HepG2 (cell line): ENCODE results near the gene C1orf141. TPM values are rescaled to one million over a fixed set of nuclear protein-coding genes. Genes with fewer than 3 reads are reported as not detected.

ENCODE experiments used
- ATAC-seq: fragments of 200-7000 bp; cut with Tn5 transposase; 3 replicates; pipeline ENCODE4 v1.9.1; 2020; ENCODE audit warnings: mild to moderate bottlenecking, moderate library complexity
- BruUV-seq: library from RNA; stranded (reverse); fragments of 400-500 nt; replicated peaks from 2 replicates; lab custom pipeline; 2021; lab: Mats Ljungman, UMichigan
- CTCF ChIA-PET: fragments of 300-600 bp; formaldehyde crosslinking; extraction: SDS; loops from one replicate; lab custom pipeline; 2021; ENCODE audit warnings: low total read pairs, inconsistent platforms, low intra/inter-chr PET ratio; lab: Yijun Ruan, JAX
- POLR2A ChIA-PET: fragments of 350-600 bp; sonication (Branson Sonifier 250); formaldehyde crosslinking; loops from one replicate; lab custom pipeline; 2020; ENCODE audit warnings: antibody characterized with exemption, inconsistent platforms; lab: Yijun Ruan, JAX
- DNase-seq: peaks from one replicate; pipeline ENCODE4 v3.0.0-alpha.2; 2015; ENCODE audit warnings: low spot score
- FAIRE-seq: peaks from 3 replicates; lab custom pipeline; 2011; peaks lifted over from hg19 to GRCh38; lab: Jason Lieb, UNC
- H2AFZ ChIP-seq: one replicate; pipeline ENCODE4 v1.6.1; 2011; ENCODE audit warnings: low read length, inconsistent platforms
- H3K27ac ChIP-seq: fragments of 300-600 bp; 3 replicates; pipeline ENCODE4 v1.8.0; 2011; ENCODE audit warnings: mixed run types, mild to moderate bottlenecking, mixed read lengths, low read length, inconsistent platforms; ENCODE audit not compliant: insufficient read depth; ENCODE audit errors: extremely low read length
- H3K27me3 ChIP-seq, 2 experiments: fragments of 200-600 bp in 1 of 2; 2 replicates in 1 of 2; 3 replicates in 1 of 2; pipeline versions ENCODE4 v1.6.0 to v1.8.0; 2011; ENCODE audit warnings: low read length in 2 of 2, mild to moderate bottlenecking in 2 of 2, moderate library complexity in 2 of 2, inconsistent platforms in 1 of 2; ENCODE audit not compliant: insufficient read depth in 2 of 2, control insufficient read depth in 1 of 2
- H3K36me3 ChIP-seq, 2 experiments: fragments of 200-600 bp in 1 of 2; replicated peaks in 1 of 2; 2 replicates in 1 of 2; 3 replicates in 1 of 2; pipeline versions ENCODE4 v1.5.1 to v1.8.0; 2011; ENCODE audit warnings: low read length in 2 of 2, inconsistent platforms in 1 of 2; ENCODE audit not compliant: insufficient read depth in 2 of 2, control insufficient read depth in 1 of 2
- H3K4me1 ChIP-seq: 2 replicates; pipeline ENCODE4 v1.5.1; 2012; ENCODE audit warnings: low read length, inconsistent platforms; ENCODE audit not compliant: insufficient read depth
- H3K4me2 ChIP-seq: 2 replicates; pipeline ENCODE4 v1.6.0; 2011; ENCODE audit warnings: low read depth, low read length, inconsistent platforms
- H3K4me3 ChIP-seq, 3 experiments: fragments of 200-600 bp in 1 of 3; sonication (generic), shearing (Covaris generic) in 1 of 3; replicated peaks in 1 of 3; 2 replicates each; pipeline ENCODE4 v1.5.1; 2011 to 2016; ENCODE audit warnings: low read length in 3 of 3, inconsistent platforms in 2 of 3, low read depth in 2 of 3, mild to moderate bottlenecking in 2 of 3, control low read depth in 1 of 3, mixed read lengths in 1 of 3; ENCODE audit not compliant: insufficient read depth in 1 of 3
- H3K79me2 ChIP-seq: one replicate; pipeline ENCODE4 v1.6.1; 2011; ENCODE audit warnings: low read length, inconsistent platforms; ENCODE audit not compliant: insufficient read depth
- H3K9ac ChIP-seq: 2 replicates; pipeline ENCODE4 v1.6.0; 2011; ENCODE audit warnings: mild to moderate bottlenecking, low read depth, low read length, inconsistent platforms; ENCODE audit not compliant: insufficient read depth
- H3K9me3 ChIP-seq: 2 replicates; pipeline ENCODE4 v1.5.1; 2012; ENCODE audit warnings: mild to moderate bottlenecking, low read length
- H4K20me1 ChIP-seq: 2 replicates; pipeline ENCODE4 v1.6.0; 2011; ENCODE audit warnings: inconsistent platforms, mild to moderate bottlenecking, low read length, moderate library complexity; ENCODE audit not compliant: insufficient read depth
- CAMTA2 ChIP-seq: sonication (generic); formaldehyde crosslinking; IDR thresholded peaks from 2 replicates; pipeline ENCODE4 v1.4.0; 2020; ENCODE audit warnings: mild to moderate bottlenecking, missing genetic modification reagents, borderline replicate concordance
- CBX1 ChIP-seq: IDR thresholded peaks from one replicate; pipeline ENCODE4 v1.6.1; 2016; ENCODE audit warnings: antibody characterized with exemption, low read depth
- CREM ChIP-seq, 2 experiments: sonication (generic) in 1 of 2; formaldehyde crosslinking in 1 of 2; IDR thresholded peaks; 2 replicates each; pipeline versions ENCODE4 v1.4.0 to v1.6.1; 2016 to 2020; ENCODE audit warnings: antibody characterized with exemption in 1 of 2, mild to moderate bottlenecking in 1 of 2, missing genetic modification reagents in 1 of 2
- GPN1 ChIP-seq: sonication (generic); formaldehyde crosslinking; IDR thresholded peaks from 2 replicates; pipeline ENCODE4 v1.5.1; 2020; ENCODE audit warnings: missing genetic modification reagents, borderline replicate concordance
- ISX ChIP-seq: sonication (generic); formaldehyde crosslinking; conservative IDR thresholded peaks from 2 replicates; pipeline ENCODE4 v1.5.0; 2020; ENCODE audit warnings: missing genetic modification reagents
- NAIF1 ChIP-seq: sonication (generic); formaldehyde crosslinking; IDR thresholded peaks from 2 replicates; pipeline ENCODE4 v1.5.0; 2020; ENCODE audit warnings: mild to moderate bottlenecking, missing genetic modification reagents, borderline replicate concordance
- PHF8 ChIP-seq: sonication (generic); formaldehyde crosslinking; IDR thresholded peaks from 2 replicates; pipeline ENCODE4 v1.5.0; 2020; ENCODE audit warnings: missing genetic modification reagents
- RARG ChIP-seq: sonication (generic); formaldehyde crosslinking; IDR thresholded peaks from 2 replicates; pipeline ENCODE4 v1.4.0; 2020; ENCODE audit warnings: low read depth, mild to moderate bottlenecking, missing genetic modification reagents
- SRSF1 ChIP-seq: fragments of 200-400 bp; formaldehyde crosslinking; optimal IDR thresholded peaks from 2 replicates; pipeline ENCODE3; 2017; ENCODE audit warnings: mild to moderate bottlenecking, low read depth, low read length, moderate library complexity
- ZNF10 ChIP-seq: sonication (generic); formaldehyde crosslinking; IDR thresholded peaks from 2 replicates; pipeline ENCODE4 v1.4.0; 2020; ENCODE audit warnings: mild to moderate bottlenecking, low read depth, missing genetic modification reagents, borderline replicate concordance
- ZNF121 ChIP-seq: sonication (generic); formaldehyde crosslinking; IDR thresholded peaks from 2 replicates; pipeline ENCODE4 v1.5.0; 2020; ENCODE audit warnings: mild to moderate bottlenecking, missing genetic modification reagents
- ZNF234 ChIP-seq: sonication (generic); formaldehyde crosslinking; conservative IDR thresholded peaks from 2 replicates; pipeline ENCODE4 v1.5.1; 2020; ENCODE audit warnings: mild to moderate bottlenecking, missing genetic modification reagents
- ZNF839 ChIP-seq: sonication (generic); formaldehyde crosslinking; IDR thresholded peaks from 2 replicates; pipeline ENCODE4 v1.4.0; 2020; ENCODE audit warnings: missing genetic modification reagents, mild to moderate bottlenecking, borderline replicate concordance
- WGBS: methylation state at CpG from one replicate; pipeline ENCODE4 v1.1.6; 2017; ENCODE audit warnings: low lambda C conversion rate; 5-methylcytosine and 5-hydroxymethylcytosine counted together
- in situ Hi-C: cut with HindIII; loops from 2 replicates; pipeline ENCODE4 v1.10.0; 2017; ENCODE audit warnings: low pct_unique_long_range_greater_than_20kb; ENCODE audit not compliant: extremely low pct_ligation_motif_present
- intact Hi-C: fragments of 100-400 bp; cut with micrococcal nuclease; formaldehyde crosslinking; loops from one replicate; pipeline ENCODE4 v1.10.0; 2022; ENCODE audit not compliant: unreplicated experiment
- polyA plus RNA-seq, 8 experiments: library from polyadenylated mRNA; depleted of rRNA in 3 of 8; stranded (reverse) in 7 of 8; unstranded in 1 of 8; fragments of >200 nt; fragmentation: Illumina TruSeq in 4 of 8; extraction: Trizol in 4 of 8; gene quantifications; 2 replicates each; pipeline versions ENCODE4 v1.2.1 to v1.2.3, GENCODE V29; 2011 to 2016; ENCODE audit warnings: low read depth in 4 of 8, missing spikeins in 1 of 8, mixed read lengths in 1 of 8; ENCODE audit not compliant: insufficient read depth in 1 of 8
- total RNA-seq, 5 experiments: library from RNA; depleted of rRNA; stranded (reverse); fragments of >200 nt; fragmentation: Illumina TruSeq; extraction: Trizol; gene quantifications; 2 replicates each; pipeline ENCODE4 v1.2.3, GENCODE V29; 2016; ENCODE audit warnings: low read depth in 1 of 5
- TF ChIP-seq, protein P1 (sequence below): sonication (generic); formaldehyde crosslinking; IDR thresholded peaks from 2 replicates; pipeline ENCODE4 v1.5.0; 2020; ENCODE audit warnings: missing genetic modification reagents
- TF ChIP-seq, protein P2 (sequence below): sonication (generic); formaldehyde crosslinking; IDR thresholded peaks from 2 replicates; pipeline ENCODE4 v1.5.1; 2020; ENCODE audit warnings: missing genetic modification reagents, mild to moderate bottlenecking, borderline replicate concordance

Gene C1orf141
- total and polyA plus RNA-seq, 2 of the 13 experiments (the other 11 are each of a cell fraction or from before 2014, with no cell fraction given) = not detected

DNA sequence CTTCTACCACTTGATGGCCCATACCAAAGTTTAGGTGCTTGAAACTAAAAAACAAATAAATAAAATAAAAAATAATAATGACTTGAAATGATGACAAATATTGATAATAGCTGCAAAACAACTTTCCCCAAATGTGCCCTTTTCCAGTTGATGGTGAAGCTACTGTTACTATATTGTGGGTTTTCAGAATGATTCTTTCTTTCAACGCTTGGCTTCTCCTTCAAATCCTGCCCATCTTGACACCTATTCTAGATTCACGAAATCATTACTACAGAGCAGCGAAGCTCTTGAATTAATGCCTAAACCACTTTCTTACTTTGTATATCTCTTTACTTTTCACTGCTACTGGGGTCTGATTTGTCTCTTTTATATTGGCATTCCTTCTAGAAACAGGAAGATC, 9.2 kb upstream of the C1orf141 start:
- Histone ChIP-seq H3K9ac (no peak overlapping the region), H3K36me3 (no peaks in the 10 kb centered on the region), H3K9me3 (no peaks in the 10 kb centered on the region), H3K4me2 (no peak overlapping the region), H3K27me3 (no peaks in the 10 kb centered on the region; a peak in 1 of 5 replicates), H3K4me1 (peaks cover 18% of the 10 kb centered on the region), H3K27ac (no peak overlapping the region), H4K20me1 (no peaks in the 10 kb centered on the region), H3K4me3 (no peak overlapping the region), H3K79me2 (no peaks in the 10 kb centered on the region), H2AFZ (no peak overlapping the region)
- DNase-seq (no peak), FAIRE-seq (no peak), ATAC-seq (no peak)
- intact Hi-C loops (loop anchor here (10.0 kb wide), 1 partner anchor 209 kb away; no protein-coding TSS in a partner anchor), in situ Hi-C loops (loop anchor here (10.0 kb wide), 1 partner anchor 379 kb away; no protein-coding TSS in a partner anchor)
- POLR2A ChIA-PET = no interaction called here
- BruUV-seq = no TSS peak
- CTCF ChIA-PET = no interaction called here
- WGBS = 40% methylated on average over 3 of the region's 3 CpGs
- TF ChIP-seq NAIF1 = no peak
- TF ChIP-seq ZNF10 (CRISPR knock-in tag) = no peak
- TF ChIP-seq GPN1 (CRISPR knock-in tag) = no peak
- TF ChIP-seq PHF8 (CRISPR knock-in tag) = no peak
- TF ChIP-seq SRSF1 = no peak

GRCh38 chr1:67142931-67143330, 8.2 kb upstream of the C1orf141 start:
- POLR2A ChIA-PET = no interaction called here
- Histone ChIP-seq H3K36me3 (no peaks in the 10 kb centered on the region), H3K27me3 (no peaks in the 10 kb centered on the region; a peak in 1 of 5 replicates), H4K20me1 (no peaks in the 10 kb centered on the region), H3K4me2 (no peak overlapping the region), H3K79me2 (no peaks in the 10 kb centered on the region), H2AFZ (no peak overlapping the region), H3K4me1 (peaks cover 19% of the 10 kb centered on the region), H3K4me3 (no peak overlapping the region), H3K27ac (no peak overlapping the region), H3K9me3 (no peaks in the 10 kb centered on the region), H3K9ac (no peak overlapping the region)
- ATAC-seq (no peak), FAIRE-seq (no peak), DNase-seq (no peak)
- in situ Hi-C loops = loop anchor here (10.0 kb wide), 1 partner anchor 378 kb away; no protein-coding TSS in a partner anchor
- WGBS = 8% methylated on average over 3 of the region's 3 CpGs
- intact Hi-C loops = loop anchor here (10.0 kb wide), 1 partner anchor 208 kb away; no protein-coding TSS in a partner anchor
- CTCF ChIA-PET = no interaction called here
- BruUV-seq = no TSS peak
- no peak for TF ChIP-seq RARG
- no peak for TF ChIP-seq CAMTA2 (CRISPR knock-in tag)
- TF ChIP-seq ZNF839 (CRISPR knock-in tag) = no peak
- TF ChIP-seq ISX (CRISPR knock-in tag) = no peak
- TF ChIP-seq, protein P1, sequence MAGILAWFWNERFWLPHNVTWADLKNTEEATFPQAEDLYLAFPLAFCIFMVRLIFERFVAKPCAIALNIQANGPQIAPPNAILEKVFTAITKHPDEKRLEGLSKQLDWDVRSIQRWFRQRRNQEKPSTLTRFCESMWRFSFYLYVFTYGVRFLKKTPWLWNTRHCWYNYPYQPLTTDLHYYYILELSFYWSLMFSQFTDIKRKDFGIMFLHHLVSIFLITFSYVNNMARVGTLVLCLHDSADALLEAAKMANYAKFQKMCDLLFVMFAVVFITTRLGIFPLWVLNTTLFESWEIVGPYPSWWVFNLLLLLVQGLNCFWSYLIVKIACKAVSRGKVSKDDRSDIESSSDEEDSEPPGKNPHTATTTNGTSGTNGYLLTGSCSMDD (CRISPR knock-in tag) = no peak
- no peak for TF ChIP-seq CREM (IDR thresholded peaks at IDR 0.05)
- TF ChIP-seq CREM (CRISPR knock-in tag; IDR thresholded peaks at IDR 0.05) = no peak
- no peak for TF ChIP-seq ZNF234 (CRISPR knock-in tag)
- TF ChIP-seq, protein P2, sequence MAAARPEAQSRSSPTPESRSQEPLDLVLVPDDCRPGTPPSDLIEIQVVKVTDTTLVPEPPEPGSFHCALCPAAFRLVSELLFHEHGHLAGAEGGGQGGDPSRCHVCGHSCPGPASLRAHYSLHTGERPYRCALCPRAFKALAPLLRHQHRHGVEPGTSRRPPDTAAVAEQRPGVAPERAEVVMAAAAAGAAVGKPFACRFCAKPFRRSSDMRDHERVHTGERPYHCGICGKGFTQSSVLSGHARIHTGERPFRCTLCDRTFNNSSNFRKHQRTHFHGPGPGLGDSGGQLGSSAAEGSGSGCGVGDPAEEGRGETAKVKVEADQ (CRISPR knock-in tag) = no peak
- TF ChIP-seq ZNF121 (CRISPR knock-in tag) = no peak
- TF ChIP-seq CBX1 = no peak
